ENCODE results near the gene PPM1E.

PPM1E gene

GRCh38 chr17:58755577-58756245, at the start of gene PPM1E:
TSS of gene PPM1E (plus strand) at chr17:58755854.
- TF ChIP-seq ZFX (IDR thresholded peaks at IDR 0.05; ENCODE audit: borderline replicate concordance): no peak
- TF ChIP-seq, protein P1, sequence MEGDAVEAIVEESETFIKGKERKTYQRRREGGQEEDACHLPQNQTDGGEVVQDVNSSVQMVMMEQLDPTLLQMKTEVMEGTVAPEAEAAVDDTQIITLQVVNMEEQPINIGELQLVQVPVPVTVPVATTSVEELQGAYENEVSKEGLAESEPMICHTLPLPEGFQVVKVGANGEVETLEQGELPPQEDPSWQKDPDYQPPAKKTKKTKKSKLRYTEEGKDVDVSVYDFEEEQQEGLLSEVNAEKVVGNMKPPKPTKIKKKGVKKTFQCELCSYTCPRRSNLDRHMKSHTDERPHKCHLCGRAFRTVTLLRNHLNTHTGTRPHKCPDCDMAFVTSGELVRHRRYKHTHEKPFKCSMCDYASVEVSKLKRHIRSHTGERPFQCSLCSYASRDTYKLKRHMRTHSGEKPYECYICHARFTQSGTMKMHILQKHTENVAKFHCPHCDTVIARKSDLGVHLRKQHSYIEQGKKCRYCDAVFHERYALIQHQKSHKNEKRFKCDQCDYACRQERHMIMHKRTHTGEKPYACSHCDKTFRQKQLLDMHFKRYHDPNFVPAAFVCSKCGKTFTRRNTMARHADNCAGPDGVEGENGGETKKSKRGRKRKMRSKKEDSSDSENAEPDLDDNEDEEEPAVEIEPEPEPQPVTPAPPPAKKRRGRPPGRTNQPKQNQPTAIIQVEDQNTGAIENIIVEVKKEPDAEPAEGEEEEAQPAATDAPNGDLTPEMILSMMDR (IDR thresholded peaks at IDR 0.05): no peak
- H3K27ac ChIP-seq: peak within 1 kb of the TSS; percentile 69

DNA sequence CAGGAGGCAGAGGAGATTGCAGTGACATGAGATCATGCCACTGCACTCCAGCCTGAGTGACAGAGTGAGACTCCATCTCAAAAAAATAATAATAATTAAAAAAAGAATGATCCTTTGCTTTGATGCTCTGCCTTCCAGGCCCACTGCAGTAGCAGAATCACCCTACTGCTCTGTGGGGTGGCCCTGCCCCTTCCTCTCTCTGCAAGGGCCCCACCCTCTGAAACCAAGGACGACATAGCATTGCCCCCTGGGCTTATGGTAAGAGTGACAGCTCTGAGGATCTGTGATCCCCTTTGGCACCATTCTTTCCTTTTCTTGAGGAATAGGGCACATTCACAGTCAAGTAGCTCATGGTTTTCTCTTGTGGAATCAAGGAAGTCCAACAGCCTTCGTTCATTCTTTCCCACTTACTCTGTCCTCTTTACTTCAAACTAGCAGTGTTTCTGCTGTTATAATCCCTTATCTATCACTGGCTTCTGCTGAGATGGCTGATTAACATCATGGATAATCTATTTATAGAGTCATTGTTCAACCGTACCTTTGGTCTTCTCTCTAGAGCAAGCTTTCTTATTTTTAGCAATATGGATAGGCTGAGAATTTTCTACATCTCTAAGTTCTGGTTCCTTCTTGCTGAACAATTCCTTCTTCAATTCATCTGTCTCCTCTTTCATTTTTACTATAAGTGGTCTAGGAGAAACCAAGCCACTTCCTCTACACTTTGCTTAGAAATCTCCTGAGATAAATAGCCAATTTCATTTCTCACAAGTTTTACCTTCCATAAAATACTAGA, 49.1 kb upstream of the PPM1E start:
- H3K27ac ChIP-seq: no peak overlapping the region
- TF ChIP-seq, protein P1 (IDR thresholded peaks at IDR 0.05): no peak
- no peak for TF ChIP-seq ZFX (IDR thresholded peaks at IDR 0.05; ENCODE audit: borderline replicate concordance)

DNA sequence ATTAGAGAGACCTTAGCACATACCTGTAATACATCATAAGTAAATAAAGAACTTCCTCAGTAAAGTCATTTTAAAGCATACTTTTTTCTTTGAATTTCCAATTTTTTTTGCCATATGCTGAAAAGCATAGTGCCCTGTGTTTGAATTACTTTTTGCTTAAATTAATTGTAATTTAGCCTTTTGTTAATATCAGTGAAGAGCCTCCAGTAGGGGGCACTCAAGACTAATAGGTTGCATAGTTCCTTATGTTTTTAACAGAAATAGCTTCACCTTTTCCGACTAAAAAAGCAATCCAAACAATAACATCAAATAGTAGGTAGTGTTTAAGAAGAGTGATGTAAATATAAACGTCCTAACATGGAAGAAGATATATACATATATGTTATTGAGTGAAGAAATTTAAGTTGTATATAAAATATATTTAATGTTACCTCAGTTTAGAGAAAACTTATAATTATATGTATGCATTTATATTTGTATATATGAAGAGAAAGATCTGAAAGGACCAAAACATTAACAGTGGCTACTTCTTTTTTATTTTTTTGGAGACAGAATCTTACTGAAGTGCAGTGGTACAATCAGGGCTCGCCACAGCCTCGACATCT, 44.6 kb upstream of the PPM1E start:
- no peak overlapping the region for H3K27ac ChIP-seq
- TF ChIP-seq, protein P1 (IDR thresholded peaks at IDR 0.05): peak; percentile 90
- no peak for TF ChIP-seq ZFX (IDR thresholded peaks at IDR 0.05; ENCODE audit: borderline replicate concordance)

DNA sequence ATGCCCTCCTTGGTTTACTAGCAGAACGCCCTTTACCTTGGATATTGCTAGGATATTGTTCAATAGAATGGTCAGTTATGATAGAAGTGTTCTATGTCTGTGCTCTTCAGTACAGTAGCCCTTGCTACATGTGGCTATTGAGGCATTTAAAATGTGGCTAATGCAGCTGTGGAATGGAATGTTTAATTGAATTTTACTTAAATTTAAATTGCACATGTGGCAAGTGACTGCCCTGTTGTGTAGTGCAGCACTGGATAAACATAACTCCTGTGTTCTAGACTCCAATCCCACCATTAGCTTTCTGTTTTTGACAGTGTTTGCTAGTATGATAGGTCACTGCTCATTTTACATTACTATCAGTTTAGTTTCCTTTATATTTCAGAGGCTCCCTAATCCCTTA, 33.4 kb upstream of the PPM1E start:
- no peak overlapping the region for H3K27ac ChIP-seq
- TF ChIP-seq, protein P1 (IDR thresholded peaks at IDR 0.05): no peak
- TF ChIP-seq ZFX (IDR thresholded peaks at IDR 0.05; ENCODE audit: borderline replicate concordance): no peak

DNA sequence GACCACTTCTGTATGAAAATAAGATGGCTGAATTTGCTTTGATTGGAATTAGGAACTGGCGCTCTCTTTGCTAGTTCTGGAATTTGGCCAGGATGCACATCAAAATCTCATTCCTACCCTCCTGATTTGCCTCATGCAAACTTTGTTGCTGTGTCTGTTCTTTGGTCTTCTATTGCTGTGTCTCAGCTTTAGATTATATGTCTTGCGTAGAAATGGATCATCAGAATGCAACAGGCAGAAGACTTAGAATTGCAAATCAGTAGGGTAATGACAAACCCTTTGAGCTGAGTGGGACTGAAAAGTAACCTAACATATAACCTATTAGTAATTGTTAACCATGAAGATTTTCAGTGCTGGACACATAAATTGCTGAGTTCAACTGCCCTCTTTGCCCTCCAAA, 33.0 kb upstream of the PPM1E start:
- H3K27ac ChIP-seq: no peak overlapping the region
- TF ChIP-seq, protein P1 (IDR thresholded peaks at IDR 0.05): no peak
- TF ChIP-seq ZFX (IDR thresholded peaks at IDR 0.05; ENCODE audit: borderline replicate concordance): no peak

DNA sequence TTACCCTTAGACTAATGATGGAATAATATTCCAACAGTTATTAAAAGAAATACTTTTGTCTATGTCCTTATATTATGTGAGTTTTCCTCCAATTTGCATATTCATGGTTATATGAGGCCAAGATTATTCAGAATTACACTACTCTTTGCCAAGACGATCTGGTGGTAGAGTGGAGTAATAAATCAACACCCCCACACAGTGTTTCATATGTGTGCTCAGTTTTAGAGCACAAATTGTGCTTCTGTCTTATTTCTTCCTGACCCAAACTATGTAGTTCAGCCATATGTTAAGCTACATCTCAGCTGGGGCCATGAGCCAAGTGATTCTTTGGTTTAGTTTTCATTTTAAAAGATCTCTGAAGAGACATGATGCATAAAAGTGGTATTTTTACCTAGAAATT, 26.9 kb upstream of the PPM1E start:
- TF ChIP-seq ZFX (IDR thresholded peaks at IDR 0.05; ENCODE audit: borderline replicate concordance): no peak
- TF ChIP-seq, protein P1 (IDR thresholded peaks at IDR 0.05): no peak
- no peak overlapping the region for H3K27ac ChIP-seq

- TF ChIP-seq, protein P1 (IDR thresholded peaks at IDR 0.05): no peak
- no peak overlapping the region for H3K27ac ChIP-seq
These were observed 24.7 kb upstream of the PPM1E start for GRCh38 chr17:58730937-58731336.

Data from 22Rv1 (cell line).